BJ (cell line): ENCODE measurements around the gene CPLX1. TPM values are rescaled to one million over a fixed set of nuclear protein-coding genes. Genes with fewer than 3 reads are reported as not detected.
"Not testable (repeated sequence)": the region's sequence is repeated elsewhere in the genome, so short reads cannot be mapped to it uniquely, and the experiment has no call there.

Source experiments
- CTCF ChIA-PET: fragments of 350-600 bp; formaldehyde crosslinking; extraction: SDS; loops from one replicate; lab custom pipeline; 2021; ENCODE audit warnings: antibody characterized with exemption, inconsistent platforms; lab: Yijun Ruan, JAX
- POLR2A ChIA-PET: fragments of 300-600 bp; sonication (Branson Sonifier 250); formaldehyde crosslinking; extraction: SDS; loops from one replicate; lab custom pipeline; 2021; ENCODE audit warnings: antibody characterized with exemption; lab: Charles Lee
- DNase-seq: peaks from one replicate; pipeline ENCODE4 v3.0.0-alpha.2; 2011; ENCODE audit warnings: low read depth
- H3K27me3 ChIP-seq: 2 replicates; pipeline ENCODE4 v1.6.0; 2011; ENCODE audit warnings: low read length; ENCODE audit not compliant: control insufficient read depth, insufficient read depth
- H3K36me3 ChIP-seq: 2 replicates; pipeline ENCODE4 v1.5.1; 2011; ENCODE audit warnings: low read length; ENCODE audit not compliant: control insufficient read depth, insufficient read depth
- H3K4me3 ChIP-seq: 2 replicates; pipeline ENCODE4 v1.5.1; 2011; ENCODE audit warnings: low read depth, mild to moderate bottlenecking, control low read depth, low read length
- CTCF ChIP-seq: IDR thresholded peaks from 2 replicates; pipeline ENCODE4 v1.5.1; 2011; ENCODE audit warnings: low read depth, mild to moderate bottlenecking, control low read depth, inconsistent platforms, low read length, moderate library complexity; ENCODE audit not compliant: insufficient read depth
- polyA plus RNA-seq: library from polyadenylated mRNA; depleted of rRNA; stranded (reverse); fragments of >200 nt; gene quantifications from 2 replicates; pipeline ENCODE4 v1.2.3, GENCODE V29; 2011

Gene CPLX1
- polyA plus RNA-seq, 1 experiment, result 0.15 TPM

- no peak overlapping the region for H3K4me3 ChIP-seq
- ChIA-PET POLR2A (no interaction called here), CTCF (no interaction called here)
- no peak for DNase-seq
- peaks cover 15% of the 10 kb centered on the region for H3K27me3 ChIP-seq
- TF ChIP-seq CTCF, result no peak
- no peaks in the 10 kb centered on the region for H3K36me3 ChIP-seq
These were observed 10.3 kb downstream of the CPLX1 start for GRCh38 chr4:815464-816146.

GRCh38 chr4:814312-814850 lies 11.5 kb downstream of the CPLX1 start:
- DNase-seq, result no peak
- ChIA-PET CTCF (no interaction called here), POLR2A (no interaction called here)
- TF ChIP-seq CTCF, result no peak
- Histone ChIP-seq H3K27me3 (peaks cover 13% of the 10 kb centered on the region; the same call in 1 of the 2 replicates), H3K4me3 (no peak overlapping the region), H3K36me3 (no peaks in the 10 kb centered on the region)

- no peak for DNase-seq
- Histone ChIP-seq H3K27me3 (peaks cover 13% of the 10 kb centered on the region; the same call in 1 of the 2 replicates), H3K36me3 (no peaks in the 10 kb centered on the region), H3K4me3 (no peak overlapping the region)
- TF ChIP-seq CTCF, result no peak
- POLR2A ChIA-PET, result no interaction called here
- CTCF ChIA-PET, result no interaction called here
These were observed 12.0 kb downstream of the CPLX1 start for GRCh38 chr4:813900-814299.

GRCh38 chr4:808860-809570 lies 16.9 kb downstream of the CPLX1 start:
- Histone ChIP-seq H3K27me3 (peaks cover 8% of the 10 kb centered on the region; the same call in 1 of the 2 replicates), H3K36me3 (no peaks in the 10 kb centered on the region), H3K4me3 (no peak overlapping the region)
- ChIA-PET CTCF (no interaction called here), POLR2A (no interaction called here)
- DNase-seq, result no peak
- TF ChIP-seq CTCF, result no peak

- Histone ChIP-seq H3K27me3 (0 out of 2 replicates have a peak, but pooled peaks cover 3% of the 10 kb centered on the region), H3K36me3 (no peaks in the 10 kb centered on the region), H3K4me3 (no peak overlapping the region)
- ChIA-PET CTCF (no interaction called here), POLR2A (no interaction called here)
- no peak for TF ChIP-seq CTCF
- DNase-seq, result no peak
These were observed 18.1 kb downstream of the CPLX1 start for GRCh38 chr4:807792-808191.

- POLR2A ChIA-PET, result interaction anchor here (0.6 kb wide), 1 partner anchor 10 kb away, joined by 3 read pairs; no protein-coding TSS in a partner anchor
- H3K36me3 ChIP-seq, DNase-seq, H3K4me3 ChIP-seq, CTCF ChIA-PET, H3K27me3 ChIP-seq: not testable (repeated sequence)
These were observed 18.9 kb downstream of the CPLX1 start for GRCh38 chr4:806979-807378.
